GM20431 (cell line): ENCODE data around the gene DHRSX.
"Not testable (repeated sequence)": the region's sequence is repeated elsewhere in the genome, so short reads cannot be mapped to it uniquely, and the experiment has no call there.

Source experiments
- in situ Hi-C: fragments of 300-500 bp; cut with MseI, MboI; formaldehyde crosslinking; loops from one replicate; pipeline ENCODE4 v1.15.0; 2020; ENCODE audit warnings: low sequenced_read_pairs; ENCODE audit not compliant: unreplicated experiment

The DHRSX gene

GRCh38 chrX:2500803-2501558 is at the start of gene DHRSX, which contains the start of gene ZBED1:
Gene DHRSX, minus strand, starts transcription at chrX:2500976. Its CDS starts 51 bp downstream, at chrX:2500925.
Gene ZBED1, minus strand, starts transcription at chrX:2500976. Its CDS starts 10,257 bp downstream, at chrX:2490719.
- in situ Hi-C loops = no loop called here

GRCh38 chrX:2549876-2550275 is 49.1 kb upstream of the DHRSX start:
- in situ Hi-C loops = no loop called here

- in situ Hi-C loops = no loop called here
These were observed 48.1 kb upstream of the DHRSX start for GRCh38 chrX:2548711-2549423.

GRCh38 chrX:2547736-2548135 is 47.0 kb upstream of the DHRSX start:
- in situ Hi-C loops = no loop called here

- in situ Hi-C loops = no loop called here
These were observed 45.7 kb upstream of the DHRSX start for GRCh38 chrX:2546496-2546895.

GRCh38 chrX:2545144-2545543 is 44.4 kb upstream of the DHRSX start:
- in situ Hi-C loops = no loop called here

- in situ Hi-C loops = no loop called here
These were observed 42.2 kb upstream of the DHRSX start for GRCh38 chrX:2542826-2543521.

GRCh38 chrX:2541603-2542002 is 40.8 kb upstream of the DHRSX start:
- in situ Hi-C loops = no loop called here

- in situ Hi-C loops = no loop called here
These were observed 39.7 kb upstream of the DHRSX start for GRCh38 chrX:2540426-2540947.

- in situ Hi-C loops = no loop called here
These were observed 38.8 kb upstream of the DHRSX start for GRCh38 chrX:2539586-2539985.

GRCh38 chrX:2538031-2538757 is 37.4 kb upstream of the DHRSX start:
- in situ Hi-C loops = no loop called here

- in situ Hi-C loops = no loop called here
These were observed 36.2 kb upstream of the DHRSX start for GRCh38 chrX:2536974-2537373.

- in situ Hi-C loops = no loop called here
These were observed 35.4 kb upstream of the DHRSX start for GRCh38 chrX:2536141-2536540.

GRCh38 chrX:2534261-2535021 is 33.7 kb upstream of the DHRSX start:
- in situ Hi-C loops = not testable (repeated sequence)

GRCh38 chrX:2533424-2533823 is 32.6 kb upstream of the DHRSX start:
- in situ Hi-C loops = no loop called here

GRCh38 chrX:2526390-2526789 is 25.6 kb upstream of the DHRSX start:
- in situ Hi-C loops = no loop called here

GRCh38 chrX:2523911-2524310 is 23.1 kb upstream of the DHRSX start:
- in situ Hi-C loops = no loop called here

GRCh38 chrX:2521927-2522386 is 21.2 kb upstream of the DHRSX start:
- in situ Hi-C loops = no loop called here
